GM19238 (cell line): ENCODE data around the gene UBE2F.
A peak's percentile ranks its signal among the peaks of the same experiment; 100 is the strongest.
"Not testable (repeated sequence)": the region's sequence is repeated elsewhere in the genome, so short reads cannot be mapped to it uniquely, and the experiment has no call there.

Experiments used
- DNase-seq: peaks from one replicate; pipeline ENCODE4 v3.0.0; 2011; ENCODE audit warnings: low spot score; ENCODE audit not compliant: insufficient read length

The UBE2F gene

DNA sequence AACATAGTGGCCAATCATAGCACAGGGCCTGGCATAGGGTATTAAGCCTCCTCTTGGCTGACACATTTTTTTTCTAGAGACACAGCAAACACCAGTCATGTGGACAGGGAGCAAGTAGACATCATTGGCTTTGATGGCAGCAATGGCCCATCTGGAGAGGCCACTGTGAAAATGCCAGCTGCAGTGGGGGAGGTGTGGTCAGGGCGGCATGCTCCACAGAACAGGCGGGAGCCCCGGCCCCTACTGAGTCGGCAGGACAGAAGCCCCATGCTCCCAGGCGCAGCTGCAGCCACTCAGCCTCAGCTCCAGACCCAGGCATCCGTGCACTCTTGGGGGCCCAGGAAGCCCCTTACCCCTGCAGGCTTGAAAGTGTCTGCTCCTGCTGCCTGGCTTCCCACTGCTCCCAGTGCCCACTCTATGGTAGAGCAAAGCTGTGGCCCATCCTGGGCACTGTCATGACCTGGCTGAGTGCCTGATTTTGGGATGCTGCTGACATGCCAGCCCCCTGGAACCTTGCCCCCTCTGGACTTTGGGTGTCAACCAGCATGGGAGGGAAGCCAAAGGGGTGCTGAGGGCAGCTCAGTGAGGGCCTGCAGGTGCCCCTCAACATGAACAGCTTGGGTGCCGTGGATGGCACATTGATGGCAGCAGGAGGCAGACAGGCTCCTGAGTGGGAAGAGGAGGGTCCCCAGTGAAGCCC lies 23.3 kb upstream of the UBE2F start:
- DNase-seq = no peak

DNA sequence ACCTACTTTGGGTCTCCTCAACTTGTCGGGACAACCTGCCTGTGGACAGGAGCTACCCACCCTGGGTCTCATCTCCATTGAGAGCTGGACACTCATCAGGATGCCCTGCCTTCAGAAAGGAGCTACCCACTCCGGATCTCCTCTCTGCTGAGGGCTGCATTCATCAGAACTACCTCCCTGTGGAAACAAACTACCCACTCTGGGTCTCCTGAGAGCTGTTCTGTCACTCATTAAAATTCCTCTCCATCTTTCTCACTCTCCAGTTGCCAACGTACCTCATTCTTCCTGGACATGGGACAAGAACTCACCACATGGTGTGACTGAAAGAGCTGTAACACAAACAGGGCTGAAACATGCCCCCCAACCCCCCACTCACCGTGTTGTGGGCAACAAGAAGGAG lies 22.5 kb upstream of the UBE2F start:
- no peak for DNase-seq

DNA sequence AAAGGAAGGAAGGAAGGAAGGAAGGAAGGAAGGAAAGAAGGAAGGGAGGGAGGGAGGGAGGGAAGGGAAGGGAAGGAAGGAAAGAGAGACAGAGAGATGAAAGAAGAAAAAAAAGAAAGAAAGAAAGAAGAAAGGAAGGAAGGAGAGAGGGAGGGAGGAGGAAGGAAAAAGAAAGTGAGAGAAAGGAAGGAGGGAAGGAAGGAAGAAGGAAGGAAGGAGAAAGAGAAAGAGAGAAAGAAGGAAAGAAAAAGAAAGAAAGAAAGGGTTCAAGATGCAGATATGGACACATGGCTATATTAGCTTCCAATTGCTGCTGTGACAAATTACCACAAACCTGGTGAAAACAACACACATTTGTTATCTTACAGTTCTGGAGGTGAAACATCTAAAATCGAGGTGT lies 20.4 kb upstream of the UBE2F start:
- DNase-seq = no peak

- not testable (repeated sequence) for DNase-seq
Measured at GRCh38 chr2:237951354-237951753, 15.5 kb upstream of the UBE2F start.

DNA sequence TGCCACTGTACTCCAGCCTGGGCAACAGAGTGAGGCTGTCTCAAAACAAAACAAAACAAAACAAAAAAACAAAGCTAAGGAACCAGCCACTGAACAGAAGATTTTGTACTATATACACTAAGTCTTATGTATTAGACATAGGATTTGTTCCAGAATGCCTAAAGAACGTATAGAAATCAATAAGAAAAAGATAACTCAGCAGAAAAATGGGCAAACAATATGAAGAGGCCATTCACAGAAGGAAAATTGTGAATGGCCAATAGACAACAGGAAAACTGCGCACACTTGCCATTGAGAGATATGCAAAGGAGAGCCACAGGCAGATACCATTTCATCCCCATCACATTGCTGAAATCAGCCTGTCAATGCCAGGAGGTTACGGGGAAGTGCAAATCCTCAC lies 14.9 kb upstream of the UBE2F start:
- no peak for DNase-seq

DNA sequence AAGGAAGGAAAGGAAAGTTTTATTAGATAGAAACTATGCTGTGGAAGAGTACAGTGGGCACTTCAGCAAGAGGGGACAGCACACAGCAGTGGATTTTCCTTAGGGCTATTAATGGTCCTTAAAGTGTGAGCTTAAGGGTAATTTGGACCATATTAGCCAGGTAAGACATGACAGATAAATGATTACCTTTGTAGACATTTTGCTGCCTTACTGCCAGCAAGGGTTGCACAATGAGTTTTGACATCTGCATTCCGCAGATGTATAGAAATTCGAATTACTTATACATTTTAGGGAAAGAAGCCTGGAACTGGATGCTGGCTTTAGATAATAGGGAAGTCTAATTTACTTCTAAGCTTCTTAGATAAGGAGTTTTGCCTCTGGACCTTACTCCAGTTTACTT lies 14.0 kb upstream of the UBE2F start:
- no peak for DNase-seq

- DNase-seq = no peak
Measured at GRCh38 chr2:237955640-237956401, 11.0 kb upstream of the UBE2F start.

- DNase-seq = no peak
Measured at GRCh38 chr2:237956402-237956736, 10.4 kb upstream of the UBE2F start.

GRCh38 chr2:237961637-237962036 lies 5.2 kb upstream of the UBE2F start:
- DNase-seq = no peak

DNA sequence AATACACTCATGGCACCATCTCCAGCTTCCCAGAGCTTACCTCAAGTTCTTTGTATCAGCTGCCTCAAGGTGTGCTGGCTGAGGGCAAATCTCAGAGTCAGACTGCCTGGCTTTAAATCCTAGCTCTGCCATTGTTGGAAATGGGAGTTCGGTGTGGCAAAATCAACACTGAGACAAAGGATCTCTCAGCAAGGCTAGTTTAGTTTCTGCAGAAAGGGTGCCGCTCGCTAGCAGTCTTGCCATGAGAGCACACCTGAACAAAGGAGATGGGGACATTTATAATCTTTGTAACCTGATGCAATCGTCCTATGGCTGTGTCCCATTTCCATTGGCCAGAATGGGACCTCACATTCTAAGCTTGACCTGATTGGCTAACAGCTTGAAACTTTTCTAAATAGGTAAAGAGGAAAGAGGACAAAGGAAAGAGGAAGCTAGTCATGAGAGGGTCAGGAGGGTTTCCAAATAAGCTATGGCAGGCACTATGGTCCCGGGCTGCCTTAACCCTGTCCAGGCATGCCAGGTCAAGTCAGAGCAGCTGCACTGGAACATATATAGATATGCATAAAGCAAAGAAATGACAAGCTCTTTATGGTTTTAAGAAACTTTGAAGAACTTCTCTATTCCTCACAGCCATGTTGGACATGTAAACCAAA lies 4.3 kb upstream of the UBE2F start:
- no peak for DNase-seq

- not testable (repeated sequence) for DNase-seq
Measured at GRCh38 chr2:237963490-237963991, 3.3 kb upstream of the UBE2F start.

DNA sequence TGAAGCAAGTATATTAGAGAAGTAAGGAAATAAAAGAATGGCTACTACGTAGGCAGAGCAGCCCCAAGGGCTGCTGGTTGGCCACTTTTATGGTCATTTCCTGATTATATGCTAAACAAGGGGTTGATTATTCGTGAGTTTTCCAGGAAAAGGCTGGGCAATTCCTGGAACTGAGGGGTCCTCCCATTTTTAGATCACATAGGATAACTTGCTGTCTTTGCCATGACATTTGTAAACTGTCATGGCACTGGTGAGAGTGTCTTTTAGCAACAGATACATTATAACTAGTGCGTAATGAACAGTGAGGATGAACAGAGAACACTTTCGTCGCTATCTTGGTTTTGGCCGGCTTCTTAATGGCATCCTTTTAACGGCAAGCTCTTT lies 2.6 kb upstream of the UBE2F start:
- no peak for DNase-seq

DNA sequence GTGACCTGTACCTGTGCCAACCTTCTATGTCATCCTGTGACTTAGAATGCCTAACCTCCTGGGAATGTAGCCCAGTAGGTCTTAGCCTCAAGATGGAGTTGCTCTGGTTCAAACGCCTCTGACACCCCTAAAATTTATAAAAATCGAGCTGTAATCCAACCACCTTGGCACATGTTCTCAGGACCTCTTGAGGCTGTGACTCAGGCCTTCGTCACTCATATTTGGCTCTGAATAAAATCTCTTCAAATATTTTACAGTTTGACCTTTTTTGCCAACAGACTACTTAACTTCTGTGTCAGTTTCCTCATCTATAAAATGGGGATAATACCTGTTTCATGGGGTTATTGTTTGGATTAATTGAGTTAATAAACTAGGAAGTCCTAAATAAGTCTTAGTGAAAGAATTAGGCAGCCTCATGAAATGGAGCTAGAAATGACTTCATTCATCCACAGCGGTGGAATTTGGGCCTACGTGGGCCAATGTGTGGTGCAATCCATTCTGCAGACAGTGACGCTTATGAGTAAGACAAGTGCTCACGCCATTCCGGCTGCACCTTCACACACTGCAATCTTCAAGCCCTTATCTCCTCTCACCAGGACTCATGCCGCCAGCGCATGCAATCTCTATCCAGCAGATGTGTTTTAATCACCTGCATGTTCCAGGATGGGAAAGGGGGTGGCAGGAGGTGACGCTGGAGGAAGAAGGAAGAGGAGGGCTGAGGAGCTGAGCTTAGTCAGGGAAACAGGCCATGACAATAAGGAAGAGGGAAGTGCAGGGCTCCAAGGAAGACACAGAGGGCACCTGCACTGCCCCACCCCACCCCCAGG lies 2.0 kb upstream of the UBE2F start:
- no peak for DNase-seq

DNA sequence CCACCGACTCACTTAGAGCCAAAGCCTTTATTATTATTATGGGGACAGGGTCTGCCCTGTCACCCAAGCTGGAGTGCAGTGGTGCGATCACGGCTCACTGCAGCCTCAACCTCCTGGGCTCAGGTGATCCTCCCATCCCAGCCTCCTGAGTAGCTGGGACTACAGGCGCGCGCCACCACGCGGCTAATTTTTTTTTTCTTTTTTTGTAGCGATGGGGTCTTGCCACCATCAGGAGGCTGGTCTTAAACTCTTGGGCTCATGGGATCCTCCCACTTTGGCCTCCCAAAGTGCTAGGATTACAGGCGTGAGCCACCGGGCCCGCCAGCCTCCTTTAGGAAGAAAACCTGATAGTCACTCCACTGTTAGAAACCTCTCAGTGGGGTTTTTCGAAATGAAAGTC lies 970 bp upstream of the UBE2F start:
- DNase-seq = not testable (repeated sequence)

- DNase-seq = no peak
Measured at GRCh38 chr2:237966250-237966564, 607 bp upstream of the UBE2F start.

DNA sequence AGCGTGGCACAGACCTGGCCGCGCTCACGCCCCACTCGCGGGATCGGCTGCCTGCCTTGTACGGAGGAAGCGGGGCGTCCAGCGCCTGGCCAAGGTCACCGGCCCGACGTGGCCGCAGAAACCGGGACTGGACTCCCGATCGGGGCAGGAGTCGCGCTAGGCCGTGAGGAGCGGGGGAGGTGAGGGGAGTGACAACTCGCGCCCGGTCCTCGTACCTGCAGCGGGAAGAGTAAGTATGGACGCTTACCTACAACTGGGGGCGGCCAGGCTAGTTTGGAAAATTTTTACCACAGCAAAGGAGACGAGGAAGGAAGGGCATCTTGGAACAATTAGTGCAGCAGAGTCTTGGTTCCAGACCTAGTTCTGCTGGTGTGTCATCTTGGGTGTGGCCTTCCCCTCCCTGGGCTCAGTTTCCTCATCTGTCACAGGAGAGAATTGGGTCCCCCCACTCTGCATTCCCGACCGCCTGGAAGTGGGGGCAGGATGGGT lies 693 bp downstream of the UBE2F start:
- DNase-seq = no peak

- peak; percentile 83 for DNase-seq
Measured at GRCh38 chr2:237968048-237968862, 1.4 kb downstream of the UBE2F start.

DNA sequence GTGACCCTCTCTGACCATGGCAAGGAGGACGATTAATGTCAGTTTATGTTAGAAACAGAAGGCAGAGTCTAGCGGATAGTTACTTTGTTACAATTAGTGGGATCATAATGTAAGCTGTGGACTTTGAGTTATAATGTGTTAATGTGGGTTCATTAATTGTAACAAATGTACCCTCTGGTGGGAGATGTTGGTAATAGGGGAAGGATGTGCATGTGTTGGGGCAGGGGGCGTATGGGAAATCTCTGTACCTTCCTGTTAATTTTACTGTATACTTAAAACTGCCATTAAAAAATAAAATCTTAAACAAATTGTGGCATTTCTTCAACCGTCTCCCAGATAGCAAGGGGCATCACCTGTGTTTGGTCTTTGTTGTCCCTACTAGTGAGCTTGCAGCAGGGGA lies 4.8 kb downstream of the UBE2F start:
- no peak for DNase-seq

- no peak for DNase-seq
Measured at GRCh38 chr2:237972211-237972610, 5.4 kb downstream of the UBE2F start.

GRCh38 chr2:237972936-237973335 lies 6.1 kb downstream of the UBE2F start:
- no peak for DNase-seq

- no peak for DNase-seq
Measured at GRCh38 chr2:237977380-237977779, 10.6 kb downstream of the UBE2F start.
